NCI-H146 treated with DMSO at 0.1 percent for 48 hours (cell line): ENCODE data around the gene IL15.
"Not testable (repeated sequence)": the region's sequence is repeated elsewhere in the genome, so short reads cannot be mapped to it uniquely, and the experiment has no call there.

Experiments used
- DNase-seq: peaks from one replicate; lab custom pipeline; 2025; ENCODE audit not compliant: unreplicated experiment; lab: John Stamatoyannopoulos, UW

IL15 gene, protein sequence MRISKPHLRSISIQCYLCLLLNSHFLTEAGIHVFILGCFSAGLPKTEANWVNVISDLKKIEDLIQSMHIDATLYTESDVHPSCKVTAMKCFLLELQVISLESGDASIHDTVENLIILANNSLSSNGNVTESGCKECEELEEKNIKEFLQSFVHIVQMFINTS

DNA sequence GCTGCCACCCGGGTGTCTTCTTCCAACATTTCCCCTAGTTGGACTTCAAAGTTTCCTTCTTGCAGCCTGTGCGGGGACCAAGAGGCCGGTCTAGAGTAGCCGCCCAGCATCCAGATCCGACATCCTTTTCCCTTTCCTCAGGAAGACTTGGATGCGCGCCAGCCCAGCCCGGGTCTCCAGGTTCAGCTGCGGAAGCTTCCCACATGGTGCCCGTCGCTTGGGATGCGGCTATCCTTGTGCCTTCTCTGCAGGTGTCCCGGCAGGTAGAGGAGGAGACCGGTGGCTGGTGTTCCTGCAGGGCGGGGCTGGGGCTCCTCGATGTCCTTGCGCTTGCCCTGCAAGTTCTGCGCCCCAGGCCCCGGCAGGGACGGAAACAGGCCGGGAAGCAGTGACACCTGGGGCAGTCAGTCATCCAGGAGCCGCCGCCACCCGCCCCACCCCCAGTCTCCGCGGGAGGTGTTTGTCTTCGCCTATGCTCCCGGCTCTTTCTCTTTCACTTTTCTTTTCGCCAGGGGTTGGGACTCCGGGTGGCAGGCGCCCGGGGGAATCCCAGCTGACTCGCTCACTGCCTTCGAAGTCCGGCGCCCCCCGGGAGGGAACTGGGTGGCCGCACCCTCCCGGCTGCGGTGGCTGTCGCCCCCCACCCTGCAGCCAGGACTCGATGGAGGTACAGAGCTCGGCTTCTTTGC is at the start of gene IL15:
IL15 (plus strand) TSS at position 502 of the 689 bp plus-strand sequence. CDS start 82,882 bp downstream, outside the sequence.
- DNase-seq = no peak

DNA sequence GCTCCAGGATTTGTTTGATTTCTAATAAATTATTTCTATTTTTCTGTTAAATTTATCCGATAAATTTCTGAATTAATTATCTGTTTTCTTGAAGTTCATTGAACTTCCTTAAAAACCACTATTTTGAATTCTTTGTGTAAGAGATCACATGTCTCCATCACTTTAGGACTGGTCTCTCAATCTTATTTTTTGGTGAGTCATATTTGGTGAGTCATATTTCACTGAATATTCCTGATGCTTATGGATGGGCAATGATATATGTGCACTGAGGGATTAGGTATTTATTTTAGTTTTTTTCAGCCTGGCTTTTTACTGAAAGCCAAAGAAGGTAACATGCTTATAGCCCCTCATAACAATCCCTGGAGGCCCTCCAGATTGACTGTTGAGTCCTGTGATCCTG is 48.5 kb upstream of the IL15 start:
- no peak for DNase-seq

DNA sequence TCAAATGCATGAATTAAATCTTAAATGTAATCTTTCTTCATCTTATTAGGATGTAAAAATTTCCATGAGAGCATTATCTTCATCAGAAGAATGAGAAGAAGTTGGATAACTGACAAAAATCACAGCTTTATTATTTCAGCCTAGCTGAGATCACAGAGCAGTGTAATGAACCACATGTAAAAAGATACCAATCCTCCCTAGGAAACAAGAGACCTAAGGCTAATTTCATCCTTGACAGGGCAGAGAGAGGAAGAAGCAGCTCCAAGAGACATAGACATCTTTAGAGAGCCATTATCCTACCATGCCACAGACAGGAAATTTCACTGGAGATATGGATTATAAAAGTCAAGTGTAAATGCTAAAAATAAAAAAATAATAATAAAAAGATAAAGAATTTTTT is 40.9 kb upstream of the IL15 start:
- DNase-seq = no peak

DNA sequence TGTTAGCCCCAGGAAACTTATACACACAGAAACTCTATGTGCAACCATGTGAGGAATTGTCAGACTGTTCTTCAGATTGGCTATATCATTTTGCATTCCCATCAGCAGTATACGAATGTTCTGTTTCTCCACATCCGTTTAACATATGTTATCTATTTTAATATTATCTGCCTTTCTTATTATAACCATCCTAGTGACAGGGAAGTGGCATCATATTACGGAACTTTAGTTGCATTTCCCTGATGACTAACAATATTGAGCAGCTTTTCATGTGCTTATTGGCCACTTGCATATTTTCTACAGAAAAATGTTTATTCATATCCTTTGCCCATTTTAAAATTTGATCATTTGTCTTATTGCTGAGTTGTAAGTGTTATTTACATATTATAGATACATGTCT is 36.5 kb upstream of the IL15 start:
- no peak for DNase-seq

DNA sequence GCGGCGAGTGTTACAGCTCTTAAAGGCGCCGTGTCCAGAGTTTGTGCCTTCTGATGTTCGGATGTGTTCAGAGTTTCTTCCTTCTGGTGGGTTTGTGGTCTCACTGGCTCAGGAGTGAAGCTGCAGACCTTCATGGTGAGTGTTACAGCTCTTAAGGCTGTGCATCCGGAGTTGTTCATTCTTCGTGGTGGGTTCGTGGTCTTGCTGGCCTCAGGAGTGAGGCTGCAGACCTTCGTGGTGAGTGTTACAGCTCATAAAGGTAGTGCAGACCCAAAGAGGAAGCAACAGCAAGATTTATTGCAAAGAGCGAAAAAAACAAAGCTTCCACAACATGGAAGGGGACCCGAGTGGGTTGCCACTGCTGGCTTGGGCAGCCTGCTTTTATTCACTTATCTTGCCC is 31.7 kb upstream of the IL15 start:
- not testable (repeated sequence) for DNase-seq

DNA sequence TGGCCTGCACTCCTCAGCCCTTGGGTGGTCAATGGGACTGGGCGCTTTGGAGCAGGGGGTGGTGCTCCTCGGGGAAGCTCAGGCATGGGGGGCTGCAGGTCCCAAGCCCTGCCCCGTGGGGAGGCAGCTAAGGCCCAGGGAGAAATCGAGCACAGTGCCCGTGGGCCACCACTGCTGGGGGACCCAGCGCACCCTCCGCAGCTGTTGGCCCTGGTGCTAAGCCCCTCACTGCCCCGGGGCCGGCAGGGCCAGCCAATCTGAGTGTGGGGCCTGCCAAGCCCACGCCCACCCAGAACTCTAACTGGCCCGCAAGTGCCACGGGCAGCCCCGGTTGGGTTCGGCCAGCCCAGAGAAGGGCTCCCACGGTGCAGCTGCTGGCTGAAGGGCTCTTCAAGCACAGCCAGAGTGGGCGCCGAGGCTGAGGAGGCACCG is 30.9 kb upstream of the IL15 start:
- no peak for DNase-seq

DNA sequence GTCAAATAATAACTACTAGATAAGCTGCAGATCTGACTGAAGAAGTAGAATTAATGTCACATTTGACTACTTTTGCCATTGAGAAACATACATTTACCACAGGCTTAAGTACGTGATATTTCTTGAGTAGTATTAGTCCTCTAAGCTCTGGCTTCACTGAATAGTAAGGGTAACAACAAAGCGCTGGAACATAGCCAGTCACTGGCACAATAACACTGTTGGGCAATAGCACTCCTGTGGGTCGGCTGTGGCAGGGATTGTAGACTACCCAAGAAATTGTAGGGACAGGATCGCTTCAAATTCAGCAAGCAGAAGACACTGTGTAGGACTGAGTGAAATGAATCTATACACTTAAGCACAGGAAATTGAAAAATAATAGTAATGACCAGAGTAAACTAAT is 27.1 kb upstream of the IL15 start:
- DNase-seq = no peak

DNA sequence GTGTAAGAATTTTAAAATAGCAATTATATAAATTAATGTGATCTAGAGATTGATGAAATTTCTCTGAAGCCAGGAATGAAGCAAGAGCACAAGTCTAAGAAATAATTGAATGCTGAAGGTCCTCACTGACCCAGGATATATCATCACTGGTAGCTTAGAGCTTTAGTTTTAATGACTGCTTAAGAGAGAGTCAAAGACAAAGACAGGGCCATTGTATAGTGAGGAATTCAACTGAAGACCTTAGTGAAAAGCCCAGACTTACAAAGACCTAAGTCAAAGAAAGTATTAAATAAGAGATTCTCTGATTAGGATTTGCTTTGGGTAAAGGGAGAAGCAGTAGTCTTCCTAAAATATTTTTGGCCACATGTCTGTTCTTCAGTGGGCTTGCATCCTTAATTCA is 26.0 kb upstream of the IL15 start:
- DNase-seq = no peak

DNA sequence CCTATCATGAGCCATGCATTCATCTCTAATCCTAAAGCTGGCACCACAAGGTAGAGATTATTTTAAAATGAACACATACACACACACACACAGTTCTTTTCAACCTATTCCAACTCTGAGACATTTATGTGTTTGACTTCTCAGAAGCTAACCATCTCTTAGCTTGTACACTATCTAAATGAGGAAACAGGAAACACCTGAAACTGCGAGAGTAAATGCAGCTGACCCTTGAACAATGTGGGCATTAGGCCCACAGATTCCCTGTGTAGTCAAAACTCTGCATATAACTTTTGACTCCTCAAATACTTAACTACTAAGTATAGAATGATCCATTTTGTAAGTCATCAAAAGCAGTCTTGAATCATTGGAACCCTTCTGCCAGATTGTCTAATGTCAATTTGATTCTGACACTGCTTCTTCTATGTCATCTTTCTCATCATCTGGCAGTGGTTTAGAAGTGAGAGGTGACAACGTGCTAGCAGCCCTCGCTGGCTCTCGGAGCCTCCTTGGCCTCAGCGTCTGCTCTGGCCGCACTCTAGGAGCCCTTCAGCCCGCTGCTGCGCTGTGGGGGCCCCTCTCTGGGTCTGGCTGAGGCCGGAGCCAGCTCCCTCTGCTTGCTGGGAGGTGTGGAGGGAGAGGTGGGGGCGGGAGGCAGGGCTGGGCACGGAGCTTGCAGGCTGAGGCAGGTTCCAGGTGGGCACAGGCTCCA is 21.4 kb upstream of the IL15 start:
- DNase-seq = no peak

DNA sequence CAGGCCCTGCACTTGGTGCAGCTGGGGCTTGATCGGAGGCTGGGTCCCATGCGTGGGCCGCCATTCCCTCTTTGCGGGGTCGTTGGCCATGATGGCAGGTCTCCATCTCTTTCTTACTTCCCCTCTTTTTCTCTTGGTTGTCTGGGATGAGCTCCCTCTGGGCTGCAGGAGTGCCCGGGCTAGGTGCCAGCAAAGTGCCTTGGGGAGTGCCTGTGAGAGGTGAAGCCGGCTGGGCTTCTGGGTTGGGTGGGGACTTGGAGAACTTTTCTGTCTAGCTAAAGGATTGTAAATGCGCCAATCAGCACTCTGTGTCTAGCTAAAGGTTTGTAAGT is 20.8 kb upstream of the IL15 start:
- not testable (repeated sequence) for DNase-seq

DNA sequence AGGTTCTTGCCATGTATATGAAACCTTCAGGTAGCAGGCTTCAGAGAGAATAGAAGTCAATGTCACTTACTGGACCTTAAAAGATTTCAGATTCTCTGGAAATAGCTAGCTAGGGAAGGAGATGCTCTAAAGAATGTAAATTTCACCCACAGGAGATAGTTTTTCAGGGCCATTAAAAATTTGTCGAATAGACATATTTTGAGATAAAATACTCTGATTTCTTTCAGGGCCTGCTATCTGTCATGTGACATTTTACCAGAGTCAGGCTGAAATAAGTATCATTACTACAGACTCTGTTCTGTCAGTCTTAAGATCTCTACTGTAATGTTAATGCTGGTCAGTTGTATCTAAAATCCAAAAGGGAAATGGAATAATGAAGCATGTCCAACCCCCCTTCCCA is 15.7 kb upstream of the IL15 start:
- no peak for DNase-seq

DNA sequence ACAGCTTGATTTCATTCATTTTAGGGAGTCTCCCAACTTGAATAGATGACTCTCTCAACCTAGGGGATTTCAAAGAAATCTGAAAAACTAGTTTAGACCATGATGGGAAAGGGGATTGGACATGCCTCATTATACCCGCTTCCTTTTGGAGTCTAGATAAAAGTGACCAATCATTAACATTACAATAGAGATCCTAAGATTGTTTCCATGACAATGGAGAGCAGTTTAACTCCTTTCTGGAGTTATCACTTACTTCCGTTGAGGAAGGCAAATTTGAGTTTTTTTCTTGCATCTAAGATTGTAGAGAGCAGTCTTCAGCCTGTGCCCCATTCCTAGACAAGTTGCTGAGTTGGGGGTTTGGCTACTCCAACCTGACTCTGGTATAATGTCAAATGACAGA is 11.4 kb upstream of the IL15 start:
- DNase-seq = no peak

DNA sequence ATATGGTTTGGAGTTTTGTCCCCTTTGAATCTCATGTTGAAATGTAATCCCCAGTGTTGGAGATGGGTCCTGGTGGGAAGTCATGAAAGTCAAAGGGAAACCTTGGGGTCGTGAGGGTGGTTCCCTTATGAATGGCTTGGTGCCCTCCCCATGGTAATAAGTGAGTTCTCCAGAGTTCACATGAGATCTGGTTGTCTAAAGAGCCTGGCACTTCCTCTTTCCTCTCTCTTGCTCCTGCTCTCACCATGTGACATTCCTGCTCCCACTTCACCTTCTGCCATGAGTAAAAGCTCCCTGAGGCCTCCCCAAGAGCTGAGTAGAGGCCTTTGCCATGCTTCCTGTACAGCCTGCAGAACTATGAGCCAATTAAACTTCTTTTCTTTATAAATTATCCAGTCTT is 5.5 kb upstream of the IL15 start:
- DNase-seq = no peak

DNA sequence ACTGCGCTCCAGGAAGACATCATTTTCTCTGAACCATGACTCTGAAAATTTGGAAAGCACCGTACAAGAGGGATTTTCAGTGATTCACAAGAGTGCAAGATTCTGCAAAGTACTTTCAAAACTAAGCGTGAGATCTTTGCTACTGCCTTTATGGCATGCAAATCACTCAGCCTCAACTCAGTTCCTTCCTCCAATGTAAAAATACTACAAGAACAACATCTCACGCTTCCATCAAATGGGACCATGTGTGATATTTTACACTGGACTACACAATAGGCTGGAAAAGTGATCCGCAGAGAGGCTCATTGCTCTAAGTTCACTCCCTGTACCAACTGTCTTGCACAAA is 674 bp upstream of the IL15 start:
- no peak for DNase-seq

DNA sequence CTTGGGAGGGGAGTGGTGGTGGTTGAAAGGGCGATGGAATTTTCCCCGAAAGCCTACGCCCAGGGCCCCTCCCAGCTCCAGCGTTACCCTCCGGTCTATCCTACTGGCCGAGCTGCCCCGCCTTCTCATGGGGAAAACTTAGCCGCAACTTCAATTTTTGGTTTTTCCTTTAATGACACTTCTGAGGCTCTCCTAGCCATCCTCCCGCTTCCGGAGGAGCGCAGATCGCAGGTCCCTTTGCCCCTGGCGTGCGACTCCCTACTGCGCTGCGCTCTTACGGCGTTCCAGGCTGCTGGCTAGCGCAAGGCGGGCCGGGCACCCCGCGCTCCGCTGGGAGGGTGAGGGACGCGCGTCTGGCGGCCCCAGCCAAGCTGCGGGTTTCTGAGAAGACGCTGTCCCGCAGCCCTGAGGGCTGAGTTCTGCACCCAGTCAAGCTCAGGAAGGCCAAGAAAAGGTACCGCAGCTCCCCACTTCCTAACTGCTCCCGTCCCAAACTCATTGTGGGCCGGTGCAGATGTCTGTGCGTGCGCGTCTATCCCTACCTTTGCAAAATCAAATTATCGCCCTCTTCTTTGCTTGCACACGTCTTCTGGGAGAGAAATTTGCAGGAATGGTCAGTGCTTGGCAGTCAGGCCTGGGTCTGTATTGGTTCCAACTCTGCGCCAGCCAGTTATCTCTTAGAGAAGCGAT is 533 bp downstream of the IL15 start:
- no peak for DNase-seq

DNA sequence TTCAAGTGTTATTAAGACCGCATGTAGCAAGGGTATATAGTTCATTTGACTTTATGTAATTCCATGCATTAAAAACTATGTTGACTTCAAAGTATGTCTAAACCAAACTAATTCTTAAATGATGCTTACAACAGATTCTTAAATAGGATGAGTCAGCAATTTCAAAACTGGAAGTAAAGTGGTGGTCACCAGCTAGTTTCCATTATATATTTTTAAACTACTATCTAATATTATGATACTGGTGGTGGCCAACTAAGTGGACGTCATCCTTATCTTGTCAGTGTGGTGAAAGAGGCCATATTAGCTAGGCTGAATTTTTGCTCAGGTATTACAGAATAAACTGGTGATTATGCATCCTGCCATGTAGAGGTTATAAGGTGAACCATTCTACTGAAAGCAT is 1.2 kb downstream of the IL15 start:
- no peak for DNase-seq

DNA sequence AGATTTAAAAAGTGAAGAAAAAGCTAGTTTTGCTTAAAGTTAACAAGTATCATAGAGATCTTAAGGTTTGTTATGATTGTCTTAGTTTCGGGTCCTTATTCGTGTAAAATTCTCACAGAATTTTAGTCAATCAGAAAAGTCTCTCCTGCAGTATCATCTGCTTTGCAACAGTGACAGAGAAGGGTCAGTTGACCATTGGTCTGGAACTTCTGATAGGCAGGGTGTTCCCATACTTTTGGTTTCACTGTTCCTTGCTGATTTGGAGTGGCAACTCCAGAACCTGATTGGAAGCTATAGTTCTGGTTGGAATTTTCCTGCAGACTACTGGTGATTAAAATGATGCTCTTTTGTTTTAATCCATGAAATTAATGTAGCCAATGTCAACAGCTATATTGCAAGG is 1.8 kb downstream of the IL15 start:
- DNase-seq = no peak

DNA sequence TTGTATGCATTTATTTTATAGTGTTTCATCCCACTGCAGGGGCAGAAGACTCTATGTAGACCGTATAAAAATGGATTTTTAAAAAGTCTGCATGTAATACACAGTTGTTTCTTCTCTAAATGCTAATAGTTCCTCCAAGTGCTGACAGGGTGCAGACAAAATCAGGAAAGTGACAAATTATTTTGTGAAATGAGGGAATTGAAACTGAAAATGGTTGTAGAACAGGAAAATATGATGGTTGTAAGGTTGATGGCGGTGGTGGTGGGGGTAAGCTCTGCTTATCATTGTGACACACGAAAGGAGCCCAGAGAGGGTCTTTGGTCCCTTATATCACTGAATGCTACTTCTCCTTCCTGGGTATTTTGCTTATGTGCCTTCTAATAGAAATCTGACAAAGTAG is 4.3 kb downstream of the IL15 start:
- DNase-seq = no peak

DNA sequence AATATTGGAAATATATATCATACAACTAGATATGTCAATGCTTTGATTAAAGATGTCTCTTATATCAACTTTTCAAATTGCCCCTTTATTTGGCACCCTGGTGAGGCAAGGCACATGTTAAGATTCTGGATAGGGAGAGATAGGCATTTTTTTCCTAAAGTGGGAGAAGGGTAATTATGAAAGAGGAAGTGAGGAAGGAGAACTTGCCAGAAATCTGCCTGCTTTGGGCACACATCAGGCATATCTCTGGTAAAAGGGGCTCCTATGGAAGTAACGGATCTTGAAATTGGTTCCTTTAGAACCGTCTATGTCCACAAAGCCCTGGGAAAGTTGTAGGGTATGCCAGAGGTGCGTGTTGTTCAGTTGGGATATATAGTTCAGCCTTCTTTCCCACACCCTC is 5.7 kb downstream of the IL15 start:
- no peak for DNase-seq

DNA sequence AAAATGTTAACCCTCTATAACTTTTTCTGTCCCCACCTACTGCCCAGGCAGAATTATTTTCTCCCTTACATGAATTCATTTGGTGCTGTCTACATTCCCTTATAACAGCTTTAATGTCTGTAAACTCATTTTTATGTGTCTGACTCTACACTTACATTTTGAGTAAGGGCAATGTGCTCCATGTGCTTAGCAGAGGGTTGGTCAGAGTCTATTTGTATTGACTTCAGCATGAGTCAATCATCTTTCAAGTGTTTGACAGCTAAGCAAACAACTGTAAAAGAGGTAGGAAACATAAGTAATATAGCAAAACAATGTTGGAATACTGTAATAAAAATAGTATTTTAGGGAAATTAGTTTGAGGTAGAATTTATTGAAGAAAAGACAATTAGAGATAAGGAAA is 6.3 kb downstream of the IL15 start:
- no peak for DNase-seq

DNA sequence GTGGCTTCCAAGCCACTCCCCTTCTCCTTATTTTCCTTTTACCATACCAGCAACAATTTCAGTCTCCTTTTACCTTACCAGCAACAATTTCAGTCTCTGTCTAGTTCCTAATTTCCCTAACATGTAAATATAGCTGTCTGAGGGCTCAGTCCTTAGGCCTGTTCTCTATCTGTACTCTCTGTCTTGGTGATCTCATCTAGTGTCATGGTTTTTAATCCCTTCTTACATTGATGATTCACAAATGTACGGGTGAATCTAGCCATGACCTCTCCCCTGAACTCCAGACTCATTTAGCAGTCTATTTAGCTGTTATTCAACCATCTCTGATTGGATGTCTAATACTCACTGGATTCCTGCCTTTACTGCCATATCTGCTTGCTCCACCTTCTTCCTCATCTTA is 7.2 kb downstream of the IL15 start:
- no peak for DNase-seq
